ENCODE data around the gene COL9A1.

The COL9A1 gene

DNA sequence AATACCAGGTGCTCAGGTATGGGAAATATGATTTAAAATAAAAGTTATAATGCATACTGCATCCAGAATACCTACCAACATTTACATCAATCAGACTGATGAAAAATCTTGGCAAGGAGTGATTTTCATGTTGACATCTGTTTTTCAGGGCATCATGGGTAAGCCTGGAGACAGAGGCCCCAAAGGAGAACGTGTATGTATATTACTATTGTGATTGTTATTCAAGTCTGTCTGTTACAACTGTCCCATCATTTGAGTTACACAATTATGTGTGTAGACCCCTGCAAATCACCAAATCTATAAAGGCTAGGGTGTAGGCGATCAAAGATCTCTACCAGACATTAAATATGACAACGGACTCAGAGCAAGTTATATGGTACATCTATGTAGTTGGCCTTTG lies 118.2 kb downstream of the COL9A1 start:
- no peak for TF ChIP-seq CTCF (conservative IDR thresholded peaks at IDR 0.05; ENCODE audit: control insufficient read depth, insufficient read depth, low read depth, low read length)
- H3K4me3 ChIP-seq (ENCODE audit: control insufficient read depth, low read depth, low read length) = no peak overlapping the region
- no peak for DNase-seq (ENCODE audit: low read depth)

GRCh38 chr6:70183538-70183937 lies 119.3 kb downstream of the COL9A1 start:
- no peak for TF ChIP-seq CTCF (conservative IDR thresholded peaks at IDR 0.05; ENCODE audit: control insufficient read depth, insufficient read depth, low read depth, low read length)
- DNase-seq (ENCODE audit: low read depth) = no peak
- H3K4me3 ChIP-seq (ENCODE audit: control insufficient read depth, low read depth, low read length) = no peak overlapping the region

- no peak overlapping the region for H3K4me3 ChIP-seq (ENCODE audit: control insufficient read depth, low read depth, low read length)
- no peak for DNase-seq (ENCODE audit: low read depth)
- TF ChIP-seq CTCF (conservative IDR thresholded peaks at IDR 0.05; ENCODE audit: control insufficient read depth, insufficient read depth, low read depth, low read length) = no peak
Measured at GRCh38 chr6:70180901-70181599, 121.8 kb downstream of the COL9A1 start.

- H3K4me3 ChIP-seq (ENCODE audit: control insufficient read depth, low read depth, low read length) = no peak overlapping the region
- no peak for TF ChIP-seq CTCF (conservative IDR thresholded peaks at IDR 0.05; ENCODE audit: control insufficient read depth, insufficient read depth, low read depth, low read length)
- DNase-seq (ENCODE audit: low read depth) = no peak
Measured at GRCh38 chr6:70180183-70180900, 122.5 kb downstream of the COL9A1 start.

DNA sequence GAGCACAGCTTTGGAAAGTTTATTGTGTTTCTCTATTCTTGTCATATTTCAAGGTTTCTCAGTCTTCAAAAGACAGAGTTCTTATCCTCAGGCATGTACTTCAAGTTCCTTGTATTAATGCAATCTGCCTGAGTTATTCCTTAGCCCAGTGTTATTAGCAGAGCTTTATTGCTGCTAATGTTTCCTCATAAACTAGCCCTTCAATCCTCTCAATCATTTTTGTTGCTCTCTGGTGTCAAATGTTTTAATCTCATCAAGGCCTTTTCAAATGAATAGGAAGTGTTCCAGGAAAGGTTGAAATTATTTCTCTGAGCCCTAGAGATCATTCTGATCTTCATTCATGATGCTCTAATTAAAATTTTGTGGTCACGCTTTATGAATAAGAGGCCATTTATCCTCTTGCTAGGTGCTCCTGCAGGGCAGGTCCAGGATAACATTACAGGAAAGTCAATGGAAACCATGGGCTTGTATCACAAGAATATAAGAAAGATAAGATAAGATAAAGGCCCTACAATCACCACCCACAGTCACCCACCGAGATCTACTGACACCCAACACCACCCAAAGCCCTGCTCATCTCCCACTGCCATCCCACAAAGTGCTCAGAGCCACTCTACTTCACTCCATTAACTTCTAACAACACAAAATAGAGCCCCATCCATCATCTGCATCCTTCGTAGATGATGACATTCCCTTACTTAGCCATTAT lies 125.9 kb downstream of the COL9A1 start:
- no peak for TF ChIP-seq CTCF (conservative IDR thresholded peaks at IDR 0.05; ENCODE audit: control insufficient read depth, insufficient read depth, low read depth, low read length)
- H3K4me3 ChIP-seq (ENCODE audit: control insufficient read depth, low read depth, low read length) = no peak overlapping the region
- no peak for DNase-seq (ENCODE audit: low read depth)

DNA sequence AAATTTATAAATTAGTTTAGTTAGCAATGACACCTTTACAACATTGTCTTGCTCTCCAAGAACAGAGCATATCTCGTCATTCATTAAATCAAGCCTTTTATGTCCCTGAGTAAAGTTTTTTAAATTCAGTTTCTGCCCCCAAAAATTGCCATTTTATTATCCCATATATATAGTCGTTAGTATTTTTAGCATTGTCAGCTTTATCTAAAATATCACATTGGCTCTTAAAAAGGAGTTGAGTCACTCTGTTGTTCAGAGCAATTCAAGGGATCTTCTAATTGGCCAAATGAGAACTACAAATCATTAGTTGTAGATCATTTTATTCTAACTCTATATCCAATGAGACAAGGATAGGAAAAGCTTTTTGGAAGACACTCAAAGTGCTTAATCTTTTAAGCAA lies 127.1 kb downstream of the COL9A1 start:
- no peak for TF ChIP-seq CTCF (conservative IDR thresholded peaks at IDR 0.05; ENCODE audit: control insufficient read depth, insufficient read depth, low read depth, low read length)

More for the DNA sequence above, 127.1 kb downstream of the COL9A1 start:
- H3K4me3 ChIP-seq (ENCODE audit: control insufficient read depth, low read depth, low read length) = no peak overlapping the region
- no peak for DNase-seq (ENCODE audit: low read depth)
